ENCODE measurements around the gene MBOAT1. TPM values are rescaled to one million over a fixed set of nuclear protein-coding genes. Genes with fewer than 3 reads are reported as not detected.

Gene MBOAT1
- total RNA-seq, 2 experiments from 2014 or later: 30.6 to 33.0 TPM

DNA sequence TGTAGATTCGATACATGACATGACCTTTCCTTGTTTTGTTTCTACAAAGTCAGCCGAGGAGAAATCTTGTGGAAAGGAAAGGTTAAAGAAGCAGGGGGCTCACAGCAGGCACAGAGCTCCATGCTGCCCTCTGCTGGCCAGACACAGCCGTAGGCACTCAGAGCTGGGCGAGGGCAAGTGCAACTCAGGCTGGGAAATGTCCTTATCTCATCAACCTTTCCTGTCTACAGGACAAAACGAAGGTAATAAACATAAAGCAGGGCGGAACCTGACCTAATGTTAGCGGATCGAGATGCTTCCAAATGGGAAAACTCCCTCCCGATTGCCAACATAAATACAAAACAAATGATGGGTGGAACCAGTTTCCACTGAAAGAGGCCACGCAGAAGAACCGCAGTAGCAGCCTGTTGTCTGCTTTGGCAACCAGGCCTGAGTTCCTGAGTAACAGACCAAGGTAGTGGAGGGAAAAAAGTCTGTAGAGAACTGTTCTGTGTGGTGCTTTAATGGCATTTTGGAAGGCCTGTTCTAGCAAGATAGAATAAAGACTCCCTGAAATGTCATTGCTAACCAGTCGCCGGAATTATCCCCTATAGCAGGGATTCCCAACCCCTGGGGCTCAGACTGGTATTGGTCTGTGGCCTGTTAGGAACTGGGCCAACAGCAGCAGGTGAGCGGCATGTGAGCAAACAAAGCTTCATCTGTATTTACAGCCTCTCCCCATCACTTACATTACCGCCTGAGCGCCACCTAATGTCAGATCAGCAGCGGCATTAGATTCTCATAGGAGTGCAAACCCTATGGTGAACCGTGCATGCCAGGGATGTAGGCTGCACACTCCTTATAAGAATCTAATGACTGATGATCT is 85.2 kb downstream of the MBOAT1 start:
- Mint-ChIP-seq H3K4me1 (peaks cover 4% of the 10 kb centered on the region), H3K27me3 (no peaks in the 10 kb centered on the region), H3K4me3 (no peak overlapping the region), H3K9me3 (no peaks in the 10 kb centered on the region), H3K36me3 (ENCODE audit: low read depth) (peaks cover 30% of the 10 kb centered on the region), H3K27ac (no peak overlapping the region)
- DNase-seq: peak; percentile 66
- ChIA-PET POLR2A (no interaction called here), CTCF (interaction anchor here (0.5 to 1.8 kb wide), 14 partner anchors 9 to 86 kb away, joined by 3 to 6 read pairs (median 3); no protein-coding TSS in a partner anchor)

DNA sequence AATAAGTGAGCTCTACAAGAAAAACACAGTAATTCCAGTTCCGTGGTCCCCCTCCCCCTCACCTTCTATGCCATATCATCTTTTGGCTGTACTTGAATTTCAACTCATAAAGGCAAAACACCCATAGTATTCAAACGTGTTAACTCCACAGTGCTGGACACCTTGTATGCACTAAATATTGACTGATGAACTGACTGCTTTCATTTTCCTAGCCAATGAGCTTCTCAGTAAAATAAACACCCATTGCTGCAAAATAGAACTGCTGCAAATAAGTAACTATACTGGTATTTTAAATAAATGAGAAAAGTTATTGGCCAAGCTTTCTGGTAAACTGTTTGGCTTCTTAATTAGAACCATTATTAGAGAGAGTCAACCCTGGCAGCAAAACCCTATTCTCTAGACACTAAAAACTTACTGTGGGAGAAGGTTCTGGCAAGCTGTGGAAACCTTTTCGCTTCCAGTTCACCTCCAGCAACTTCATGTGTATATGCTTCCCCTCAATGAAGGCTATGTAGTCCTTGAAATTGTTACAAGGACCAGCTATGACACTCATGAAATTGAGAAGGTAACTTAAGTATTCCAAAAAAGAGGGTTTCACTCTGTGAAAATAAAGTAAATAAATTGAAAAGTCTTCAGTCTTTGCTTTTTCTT is 86.0 kb downstream of the MBOAT1 start:
- Mint-ChIP-seq H3K4me3 (no peak overlapping the region), H3K36me3 (ENCODE audit: low read depth) (peaks cover 28% of the 10 kb centered on the region), H3K27me3 (no peaks in the 10 kb centered on the region), H3K4me1 (peaks cover 4% of the 10 kb centered on the region), H3K27ac (no peak overlapping the region), H3K9me3 (no peaks in the 10 kb centered on the region)
- no peak for DNase-seq
- CTCF ChIA-PET: interaction anchor here (0.5 to 1.8 kb wide), 13 partner anchors 8 to 87 kb away, joined by 3 to 6 read pairs (median 3); no protein-coding TSS in a partner anchor
- POLR2A ChIA-PET: no interaction called here

DNA sequence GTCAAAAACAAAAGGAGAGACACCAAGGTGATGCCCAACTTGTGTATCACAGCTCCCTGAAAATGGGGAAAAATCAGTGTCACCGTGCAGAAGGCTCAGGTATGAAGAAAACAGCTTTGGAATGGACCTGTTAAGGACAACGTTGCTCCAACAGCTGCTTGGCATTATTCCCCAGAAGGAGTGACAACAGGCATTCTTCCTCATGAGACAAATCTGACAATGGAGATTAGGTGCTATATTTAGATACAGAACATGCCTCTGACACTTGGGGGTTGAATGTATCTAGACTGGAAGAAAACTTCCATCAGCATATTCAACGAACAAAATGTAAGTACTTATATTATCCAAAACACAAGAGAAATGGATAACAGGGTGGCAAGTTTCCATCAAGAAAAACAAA is 87.7 kb downstream of the MBOAT1 start:
- ChIA-PET POLR2A (no interaction called here), CTCF (interaction anchor here (0.5 to 0.6 kb wide), 2 partner anchors 24 to 403 kb away, joined by 3 to 4 read pairs; no protein-coding TSS in a partner anchor)
- DNase-seq: no peak
- H3K36me3 Mint-ChIP-seq (ENCODE audit: low read depth): peaks cover 25% of the 10 kb centered on the region
- no peak overlapping the region for H3K4me3 Mint-ChIP-seq
- H3K4me1 Mint-ChIP-seq: peaks cover 4% of the 10 kb centered on the region
- H3K27me3 Mint-ChIP-seq: no peaks in the 10 kb centered on the region
- no peak overlapping the region for H3K27ac Mint-ChIP-seq
- H3K9me3 Mint-ChIP-seq: no peaks in the 10 kb centered on the region

DNA sequence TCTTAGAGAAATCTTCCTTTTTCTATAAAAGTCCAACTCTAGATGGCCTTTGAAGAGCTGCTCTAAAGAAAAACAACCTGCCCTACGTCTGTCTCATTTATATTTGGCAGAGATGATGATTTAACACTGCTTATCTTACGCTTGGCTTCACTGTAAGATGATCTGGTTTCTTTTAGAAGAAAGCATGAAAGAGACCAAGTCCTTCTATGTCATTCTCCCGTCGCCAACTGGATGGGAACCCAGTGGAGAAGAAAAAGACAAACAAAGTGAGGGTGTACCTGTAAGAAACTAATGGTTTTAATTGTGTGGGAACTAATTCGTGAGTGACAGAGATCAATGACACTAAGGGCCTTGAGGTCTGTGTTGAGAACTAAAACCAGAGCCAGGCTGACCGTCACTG is 92.8 kb downstream of the MBOAT1 start:
- Mint-ChIP-seq H3K36me3 (ENCODE audit: low read depth) (peaks cover 24% of the 10 kb centered on the region), H3K27me3 (no peaks in the 10 kb centered on the region), H3K9me3 (no peaks in the 10 kb centered on the region), H3K4me1 (no peaks in the 10 kb centered on the region), H3K27ac (no peak overlapping the region), H3K4me3 (no peak overlapping the region)
- POLR2A ChIA-PET: no interaction called here
- DNase-seq: no peak
- CTCF ChIA-PET: interaction anchor here (0.6 to 1.5 kb wide), 3 partner anchors 9 to 27 kb away, joined by 3 to 4 read pairs (median 4); no protein-coding TSS in a partner anchor

DNA sequence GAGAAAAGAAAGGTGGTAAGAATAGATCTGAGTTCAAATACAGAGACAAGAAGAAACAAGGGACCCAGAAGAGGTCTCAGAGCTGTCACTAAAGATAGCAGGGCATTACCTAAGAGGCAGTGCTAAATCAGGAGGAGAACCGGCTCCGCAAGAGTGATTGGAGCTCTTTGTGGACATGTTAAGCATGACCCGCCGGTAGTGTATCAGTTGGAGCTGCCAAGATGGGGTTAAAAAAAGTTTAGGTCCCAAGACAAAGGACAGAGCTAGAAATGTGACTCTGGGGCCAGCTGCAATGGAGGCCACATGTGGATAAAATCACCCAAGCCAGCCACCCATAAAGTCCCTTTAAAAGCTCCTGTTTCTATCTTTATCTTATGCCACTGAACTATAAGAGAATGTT is 93.4 kb downstream of the MBOAT1 start:
- POLR2A ChIA-PET: no interaction called here
- DNase-seq: no peak
- no peaks in the 10 kb centered on the region for H3K4me1 Mint-ChIP-seq
- no peak overlapping the region for H3K27ac Mint-ChIP-seq
- CTCF ChIA-PET: interaction anchor here (0.5 to 1.6 kb wide), 5 partner anchors 8 to 697 kb away, joined by 3 to 5 read pairs (median 4); no protein-coding TSS in a partner anchor
- no peak overlapping the region for H3K4me3 Mint-ChIP-seq
- no peaks in the 10 kb centered on the region for H3K9me3 Mint-ChIP-seq
- peaks cover 24% of the 10 kb centered on the region for H3K36me3 Mint-ChIP-seq (ENCODE audit: low read depth)
- no peaks in the 10 kb centered on the region for H3K27me3 Mint-ChIP-seq

DNA sequence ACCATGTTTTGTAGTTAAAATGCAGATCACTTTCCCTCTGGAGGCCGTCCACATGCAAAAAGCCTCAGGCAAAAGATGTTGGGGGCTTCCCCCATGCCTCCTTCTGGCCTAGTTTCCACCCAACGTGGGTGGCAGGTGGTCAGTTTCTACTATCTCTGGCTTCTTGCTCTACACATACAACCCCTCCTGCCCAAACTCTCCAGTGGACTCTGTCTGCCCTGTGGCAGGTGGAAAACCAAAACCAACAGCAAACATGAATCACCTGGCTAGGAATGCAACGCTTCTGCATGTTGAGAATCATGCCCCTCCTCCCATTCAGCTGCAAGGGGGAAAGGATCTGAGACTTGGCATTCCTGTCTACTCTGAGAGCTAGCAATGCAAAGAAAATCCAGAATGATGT is 94.8 kb downstream of the MBOAT1 start:
- Mint-ChIP-seq H3K27me3 (no peaks in the 10 kb centered on the region), H3K27ac (no peak overlapping the region), H3K4me3 (no peak overlapping the region), H3K36me3 (ENCODE audit: low read depth) (peaks cover 23% of the 10 kb centered on the region), H3K4me1 (peaks cover 3% of the 10 kb centered on the region), H3K9me3 (no peaks in the 10 kb centered on the region)
- no peak for DNase-seq
- ChIA-PET CTCF (interaction anchor here (1.6 kb wide), 1 partner anchor 9 kb away, joined by 5 read pairs; no protein-coding TSS in a partner anchor), POLR2A (no interaction called here)

DNA sequence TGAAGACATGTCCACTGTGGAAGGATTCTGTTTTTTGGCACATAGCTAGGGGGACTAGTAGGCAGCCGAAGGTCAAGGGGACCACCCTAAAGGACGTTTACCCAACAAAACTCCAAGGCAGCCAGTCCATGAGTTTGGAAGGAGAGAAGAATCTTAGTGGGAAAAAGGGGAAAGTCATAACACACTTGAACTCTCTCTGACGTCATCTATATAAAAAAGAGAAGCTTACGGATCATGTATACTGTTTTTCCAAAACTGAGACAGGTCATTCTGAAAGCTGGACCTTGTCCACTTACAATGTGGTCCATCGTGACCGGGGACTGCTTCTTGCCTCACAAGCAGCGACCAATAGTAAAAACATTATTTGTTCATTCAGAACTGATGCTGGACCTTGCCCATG is 95.5 kb downstream of the MBOAT1 start:
- Mint-ChIP-seq H3K9me3 (no peaks in the 10 kb centered on the region), H3K27me3 (no peaks in the 10 kb centered on the region), H3K27ac (no peak overlapping the region), H3K4me1 (peaks cover 6% of the 10 kb centered on the region), H3K36me3 (ENCODE audit: low read depth) (peaks cover 20% of the 10 kb centered on the region), H3K4me3 (no peak overlapping the region)
- POLR2A ChIA-PET: no interaction called here
- CTCF ChIA-PET: interaction anchor here (1.0 kb wide), 1 partner anchor 19 kb away, joined by 3 read pairs; no protein-coding TSS in a partner anchor
- no peak for DNase-seq

DNA sequence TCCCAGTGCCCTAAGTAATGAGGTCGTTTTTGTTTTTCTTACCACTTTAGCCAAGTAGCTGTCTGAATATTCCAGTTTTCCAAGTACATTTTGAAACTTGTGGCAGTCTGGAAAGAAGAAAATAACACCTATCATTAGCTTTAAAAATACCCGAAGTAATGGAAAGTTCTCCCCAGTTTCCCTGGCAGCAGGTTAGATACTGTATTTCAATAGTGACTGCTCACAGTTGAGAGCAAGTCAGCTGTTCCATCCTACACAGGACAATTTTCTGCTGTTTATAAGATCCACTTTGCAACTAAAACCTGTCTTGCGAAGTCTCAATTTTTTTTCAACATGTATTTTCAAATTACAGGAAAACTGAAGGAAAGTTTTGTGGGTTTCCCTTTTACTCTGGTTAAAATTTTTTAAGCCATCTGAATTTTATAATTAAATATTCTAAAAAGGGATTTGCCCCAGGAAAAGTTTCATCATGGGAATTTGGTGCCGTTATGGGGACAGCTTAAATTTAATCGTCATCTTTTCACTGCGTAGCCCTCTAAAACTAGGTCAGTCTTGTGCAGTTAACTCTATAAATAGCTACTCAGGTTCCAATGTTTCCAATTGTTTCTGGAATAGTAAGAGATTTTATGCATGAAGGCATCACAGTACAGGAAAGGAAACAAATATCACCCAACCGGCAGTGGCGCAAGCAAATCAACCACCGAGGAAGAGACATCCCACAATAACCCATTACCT is 96.9 kb downstream of the MBOAT1 start:
- DNase-seq: no peak
- H3K4me3 Mint-ChIP-seq: no peak overlapping the region
- peaks cover 18% of the 10 kb centered on the region for H3K36me3 Mint-ChIP-seq (ENCODE audit: low read depth)
- H3K9me3 Mint-ChIP-seq: no peaks in the 10 kb centered on the region
- no peaks in the 10 kb centered on the region for H3K27me3 Mint-ChIP-seq
- POLR2A ChIA-PET: no interaction called here
- H3K4me1 Mint-ChIP-seq: peaks cover 7% of the 10 kb centered on the region
- CTCF ChIA-PET: interaction anchor here (0.6 to 1.2 kb wide), 3 partner anchors 11 to 1969 kb away, joined by 3 to 4 read pairs (median 3); no protein-coding TSS in a partner anchor
- no peak overlapping the region for H3K27ac Mint-ChIP-seq

DNA sequence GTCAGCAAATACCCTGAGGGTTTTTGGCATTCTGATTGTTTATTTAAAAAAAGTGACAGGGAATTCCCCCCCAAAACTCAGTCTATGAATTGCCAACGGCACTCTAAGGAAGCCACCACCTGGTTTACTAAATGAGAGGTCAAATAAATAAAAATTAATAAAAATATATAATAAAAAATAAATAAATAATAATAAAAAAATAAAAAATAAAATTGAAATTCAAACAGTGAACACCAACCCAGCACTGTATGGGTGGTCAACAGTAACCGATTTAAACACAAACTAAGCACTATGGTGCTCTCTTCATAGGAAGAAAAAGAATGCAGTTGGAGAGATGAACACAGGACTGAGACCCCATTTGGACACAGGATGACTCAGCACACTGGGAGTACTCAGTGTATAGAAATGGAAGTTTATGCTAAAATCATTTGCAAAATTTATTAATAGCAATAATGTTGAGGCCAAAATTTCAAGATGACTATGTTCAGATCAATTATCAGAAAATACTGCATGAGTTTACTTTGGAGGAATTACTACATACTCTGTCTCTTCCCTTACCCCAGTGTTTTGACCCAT is 98.5 kb downstream of the MBOAT1 start:
- CTCF ChIA-PET: no interaction called here

DNA sequence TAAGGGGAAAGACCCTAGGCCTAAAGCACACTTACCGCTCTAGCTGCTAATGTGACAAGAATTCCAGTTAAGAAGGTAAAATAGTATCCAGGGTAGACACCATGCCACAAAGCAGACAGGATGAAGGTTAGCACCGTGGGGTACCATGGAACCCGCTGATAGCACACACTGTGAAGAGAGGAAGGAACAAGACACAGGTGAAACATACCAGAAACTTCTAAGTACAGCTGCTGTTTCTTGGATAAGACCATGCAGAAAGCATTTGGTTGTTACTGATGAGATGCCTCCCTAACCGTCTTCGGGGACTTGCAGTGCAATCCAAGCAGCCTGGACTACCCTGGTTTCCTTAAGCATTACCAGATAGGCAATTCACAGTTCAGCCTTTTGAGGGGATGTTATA is 99.4 kb downstream of the MBOAT1 start:
- no peak overlapping the region for H3K4me3 Mint-ChIP-seq
- no peak for DNase-seq
- ChIA-PET CTCF (no interaction called here), POLR2A (no interaction called here)
- peaks cover 7% of the 10 kb centered on the region for H3K4me1 Mint-ChIP-seq
- H3K36me3 Mint-ChIP-seq (ENCODE audit: low read depth): peaks cover 24% of the 10 kb centered on the region
- no peak overlapping the region for H3K27ac Mint-ChIP-seq
- no peaks in the 10 kb centered on the region for H3K9me3 Mint-ChIP-seq
- H3K27me3 Mint-ChIP-seq: no peaks in the 10 kb centered on the region

More for the DNA sequence above, 98.5 kb downstream of the MBOAT1 start:
- H3K4me3 Mint-ChIP-seq: no peak overlapping the region
- H3K4me1 Mint-ChIP-seq: peaks cover 7% of the 10 kb centered on the region
- peaks cover 25% of the 10 kb centered on the region for H3K36me3 Mint-ChIP-seq (ENCODE audit: low read depth)
- POLR2A ChIA-PET: no interaction called here
- no peaks in the 10 kb centered on the region for H3K27me3 Mint-ChIP-seq
- no peak overlapping the region for H3K27ac Mint-ChIP-seq
- H3K9me3 Mint-ChIP-seq: no peaks in the 10 kb centered on the region
- no peak for DNase-seq

DNA sequence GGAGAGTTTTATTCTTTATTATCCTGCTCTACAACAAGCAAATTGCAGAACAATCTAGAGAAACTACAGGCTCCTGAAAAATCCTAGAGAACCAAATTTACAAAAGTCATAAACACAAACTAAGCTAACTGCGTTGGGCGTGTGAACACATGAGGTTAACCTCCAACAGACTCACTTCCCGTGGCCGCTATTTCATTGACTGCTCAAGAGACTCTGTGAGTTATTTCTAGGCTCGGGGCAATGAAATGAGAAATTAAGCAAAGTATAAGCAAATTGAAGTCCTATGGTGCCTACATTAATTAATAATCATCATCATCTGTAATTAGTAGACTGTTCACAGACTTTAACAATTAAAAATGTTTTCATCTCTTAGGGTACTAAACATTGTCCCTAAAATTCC is 100.0 kb downstream of the MBOAT1 start:
- Mint-ChIP-seq H3K4me1 (peaks cover 7% of the 10 kb centered on the region), H3K9me3 (no peaks in the 10 kb centered on the region), H3K27me3 (no peaks in the 10 kb centered on the region), H3K4me3 (no peak overlapping the region), H3K36me3 (ENCODE audit: low read depth) (peaks cover 26% of the 10 kb centered on the region), H3K27ac (no peak overlapping the region)
- DNase-seq: no peak
- ChIA-PET CTCF (no interaction called here), POLR2A (no interaction called here)

DNA sequence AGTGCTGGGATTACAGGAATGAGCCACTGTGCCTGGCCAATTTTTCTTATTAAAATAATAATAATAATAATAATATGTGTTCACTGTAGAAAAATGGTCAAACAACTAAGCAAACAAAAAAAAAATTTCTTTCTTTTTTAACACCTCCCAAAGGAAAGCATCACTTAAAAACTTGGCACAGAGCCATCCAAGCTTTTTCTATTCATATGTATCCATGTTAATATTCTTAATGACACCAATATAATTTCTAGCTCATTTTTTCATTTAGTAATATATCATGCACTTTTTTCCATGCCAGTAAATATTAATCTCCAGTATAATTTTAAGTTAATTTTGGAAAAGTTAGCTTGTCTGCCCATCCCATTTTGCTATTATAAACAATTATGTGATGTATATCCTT is 101.8 kb downstream of the MBOAT1 start:
- Mint-ChIP-seq H3K27me3 (no peaks in the 10 kb centered on the region), H3K27ac (no peak overlapping the region), H3K36me3 (ENCODE audit: low read depth) (peaks cover 31% of the 10 kb centered on the region), H3K9me3 (no peaks in the 10 kb centered on the region), H3K4me3 (no peak overlapping the region), H3K4me1 (peaks cover 7% of the 10 kb centered on the region)
- no peak for DNase-seq
- CTCF ChIA-PET: no interaction called here
- POLR2A ChIA-PET: no interaction called here

Measured in activated CD4-positive, alpha-beta T cell treated with anti-CD3 and anti-CD28 coated beads, Interleukin-2, amount 10 ng/mL, durations not matched to agents 7 days and 5 days (primary cell).